Ectodermal cell (in vitro differentiated cells): Measurements from ENCODE around the gene SHC4.
"Not testable (repeated sequence)": the region's sequence is repeated elsewhere in the genome, so short reads cannot be mapped to it uniquely, and the experiment has no call there.

Experiments
- H3K27ac ChIP-seq: 2 replicates; pipeline ENCODE4 v1.7.0; 2013; ENCODE audit warnings: mild to moderate bottlenecking, low read depth, low read length; ENCODE audit not compliant: insufficient read depth, poor library complexity, severe bottlenecking
- H3K27me3 ChIP-seq: 2 replicates; pipeline ENCODE4 v1.7.0; 2013; ENCODE audit warnings: mild to moderate bottlenecking, low read length; ENCODE audit not compliant: insufficient read depth, control insufficient read depth, poor library complexity, severe bottlenecking
- H3K36me3 ChIP-seq: one replicate; pipeline ENCODE4 v1.7.0; 2013; ENCODE audit warnings: low read length; ENCODE audit not compliant: control insufficient read depth, insufficient read depth
- H3K4me1 ChIP-seq: one replicate; pipeline ENCODE4 v1.7.0; 2013; ENCODE audit warnings: low read length; ENCODE audit not compliant: control insufficient read depth, insufficient read depth
- H3K4me3 ChIP-seq: 2 replicates; pipeline ENCODE4 v1.7.0; 2013; ENCODE audit warnings: low read depth, low read length, control low read depth; ENCODE audit not compliant: insufficient read depth
- H3K9me3 ChIP-seq: 2 replicates; pipeline ENCODE4 v1.7.0; 2013; ENCODE audit warnings: mild to moderate bottlenecking, low read length, moderate library complexity; ENCODE audit not compliant: control insufficient read depth
- WGBS, 2 experiments: methylation state at CpG; one replicate each; pipeline ENCODE4 v1.1.7; 2013; ENCODE audit warnings: missing lambda C conversion rate in 2 of 2; 5-methylcytosine and 5-hydroxymethylcytosine counted together

The SHC4 gene

GRCh38 chr15:48928877-48929538 is 34.7 kb downstream of the SHC4 start:
- 94 to 97% methylated on average over 6 of the region's 6 CpGs for WGBS, 2 experiments
- Histone ChIP-seq H3K4me1 (no peaks in the 10 kb centered on the region), H3K9me3 (no peaks in the 10 kb centered on the region), H3K27ac (no peak overlapping the region), H3K36me3 (no peaks in the 10 kb centered on the region), H3K27me3 (no peaks in the 10 kb centered on the region), H3K4me3 (no peak overlapping the region)

GRCh38 chr15:48925714-48926223 is 38.0 kb downstream of the SHC4 start:
- Histone ChIP-seq H3K27ac (no peak overlapping the region), H3K4me3 (no peak overlapping the region)
- 81 to 84% methylated on average over 9 of the region's 9 CpGs for WGBS, 2 experiments

DNA sequence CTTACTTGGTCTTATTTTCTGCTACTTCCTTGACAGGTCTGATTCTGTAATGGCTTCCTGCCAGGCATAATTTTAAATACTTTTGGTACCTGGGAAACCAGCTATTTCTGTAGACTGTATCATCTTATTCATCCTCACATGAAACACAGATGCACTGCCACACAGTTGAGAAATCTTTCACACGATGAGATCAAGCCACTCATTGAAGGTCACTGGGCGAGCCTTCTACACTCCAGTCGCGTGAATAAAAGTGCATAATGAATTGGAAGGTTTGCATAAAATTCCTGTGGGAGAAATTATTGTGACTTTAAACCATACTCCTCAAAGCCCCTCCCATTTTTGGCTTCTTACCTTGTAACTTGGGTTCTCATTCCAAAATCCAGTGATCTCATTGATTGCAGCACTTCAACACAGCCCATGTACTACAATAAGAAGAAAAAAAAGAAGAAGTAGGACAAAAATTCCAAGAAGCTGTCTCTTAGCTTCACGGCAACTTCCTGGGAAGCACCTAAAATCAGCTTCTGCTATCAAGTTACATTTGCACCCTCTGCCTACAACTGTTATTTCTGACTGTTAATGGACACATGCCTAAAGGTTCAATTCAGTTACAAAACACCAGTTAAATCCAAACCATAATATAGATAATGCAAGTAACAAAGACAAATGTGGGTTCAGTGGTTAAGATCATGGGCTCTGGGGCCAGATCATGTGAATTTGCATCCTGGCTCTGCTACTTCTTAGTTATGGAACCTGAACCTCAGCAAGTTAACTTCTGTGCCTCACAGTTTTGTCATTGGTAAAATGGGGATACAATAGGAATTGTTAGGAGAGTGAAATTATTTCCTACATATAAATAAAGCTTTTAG is 39.0 kb downstream of the SHC4 start:
- Histone ChIP-seq H3K4me1 (no peaks in the 10 kb centered on the region), H3K9me3 (no peaks in the 10 kb centered on the region), H3K27me3 (no peaks in the 10 kb centered on the region), H3K27ac (no peak overlapping the region), H3K36me3 (no peaks in the 10 kb centered on the region), H3K4me3 (no peak overlapping the region)
- WGBS, 2 experiments: 92 to 94% methylated on average over 5 of the region's 5 CpGs

More at GRCh38 chr15:48925714-48926223, 38.0 kb downstream of the SHC4 start:
- no peaks in the 10 kb centered on the region for H3K9me3 ChIP-seq
- H3K27me3 ChIP-seq: no peaks in the 10 kb centered on the region
- no peaks in the 10 kb centered on the region for H3K4me1 ChIP-seq
- H3K36me3 ChIP-seq: no peaks in the 10 kb centered on the region

DNA sequence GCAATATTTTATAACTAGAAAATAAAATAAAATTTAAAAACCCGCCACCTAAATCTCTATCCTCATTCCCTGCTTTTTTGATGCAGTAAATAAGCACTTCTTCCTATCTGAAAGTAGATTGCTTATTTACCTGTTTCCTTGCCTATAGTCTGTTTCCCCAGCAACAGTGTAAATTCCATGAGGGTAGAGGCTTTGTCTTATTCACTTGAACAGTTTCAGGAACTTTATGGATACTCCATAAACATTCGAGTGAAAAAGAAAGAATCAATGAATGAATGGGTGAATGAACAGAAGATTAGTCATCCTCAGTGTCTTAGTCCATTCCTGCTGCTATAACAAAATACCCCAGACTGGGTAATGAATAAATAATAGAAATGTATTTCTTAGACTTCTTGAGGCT is 41.7 kb downstream of the SHC4 start:
- no peaks in the 10 kb centered on the region for H3K9me3 ChIP-seq
- no peaks in the 10 kb centered on the region for H3K27me3 ChIP-seq
- 100% methylated on average over 2 of the region's 2 CpGs for WGBS, 2 experiments
- no peak overlapping the region for H3K4me3 ChIP-seq
- H3K27ac ChIP-seq: no peak overlapping the region
- H3K4me1 ChIP-seq: no peaks in the 10 kb centered on the region
- no peaks in the 10 kb centered on the region for H3K36me3 ChIP-seq

DNA sequence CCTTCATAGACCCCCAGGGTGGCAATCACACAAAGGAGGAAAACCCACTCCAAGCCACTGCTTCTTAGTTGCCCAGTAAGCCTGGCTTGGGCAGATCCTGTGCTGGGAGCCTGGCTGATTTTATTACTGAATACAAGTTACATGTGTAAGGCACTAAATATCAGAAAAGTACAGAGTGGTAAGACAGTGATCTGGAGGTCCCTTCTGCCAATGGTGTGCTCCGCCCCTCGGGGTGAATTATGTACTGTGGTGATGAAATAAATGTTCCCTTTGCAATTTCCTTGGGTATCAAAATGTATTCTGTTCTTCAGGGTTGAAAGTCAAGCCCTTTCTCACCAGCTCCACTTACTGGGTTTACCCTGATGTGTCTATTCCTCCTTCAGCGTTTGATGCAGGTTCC is 47.0 kb downstream of the SHC4 start:
- H3K27ac ChIP-seq: no peak overlapping the region
- no peaks in the 10 kb centered on the region for H3K27me3 ChIP-seq
- no peaks in the 10 kb centered on the region for H3K36me3 ChIP-seq
- WGBS, 2 experiments: 90 to 98% methylated on average over 3 of the region's 3 CpGs
- H3K9me3 ChIP-seq: no peaks in the 10 kb centered on the region
- H3K4me1 ChIP-seq: no peaks in the 10 kb centered on the region
- no peak overlapping the region for H3K4me3 ChIP-seq

GRCh38 chr15:48915861-48916260 is 47.9 kb downstream of the SHC4 start:
- no peaks in the 10 kb centered on the region for H3K9me3 ChIP-seq
- 92 to 95% methylated on average over 3 of the region's 3 CpGs for WGBS, 2 experiments
- no peaks in the 10 kb centered on the region for H3K27me3 ChIP-seq
- no peaks in the 10 kb centered on the region for H3K4me1 ChIP-seq
- H3K36me3 ChIP-seq: no peaks in the 10 kb centered on the region
- H3K27ac ChIP-seq: no peak overlapping the region
- no peak overlapping the region for H3K4me3 ChIP-seq

GRCh38 chr15:48914717-48915116 is 49.0 kb downstream of the SHC4 start:
- no peaks in the 10 kb centered on the region for H3K4me1 ChIP-seq
- H3K36me3 ChIP-seq: no peaks in the 10 kb centered on the region
- no peak overlapping the region for H3K27ac ChIP-seq
- H3K27me3 ChIP-seq: no peaks in the 10 kb centered on the region
- H3K9me3 ChIP-seq: no peaks in the 10 kb centered on the region
- 97 to 98% methylated on average over 3 of the region's 3 CpGs for WGBS, 2 experiments
- H3K4me3 ChIP-seq: no peak overlapping the region

DNA sequence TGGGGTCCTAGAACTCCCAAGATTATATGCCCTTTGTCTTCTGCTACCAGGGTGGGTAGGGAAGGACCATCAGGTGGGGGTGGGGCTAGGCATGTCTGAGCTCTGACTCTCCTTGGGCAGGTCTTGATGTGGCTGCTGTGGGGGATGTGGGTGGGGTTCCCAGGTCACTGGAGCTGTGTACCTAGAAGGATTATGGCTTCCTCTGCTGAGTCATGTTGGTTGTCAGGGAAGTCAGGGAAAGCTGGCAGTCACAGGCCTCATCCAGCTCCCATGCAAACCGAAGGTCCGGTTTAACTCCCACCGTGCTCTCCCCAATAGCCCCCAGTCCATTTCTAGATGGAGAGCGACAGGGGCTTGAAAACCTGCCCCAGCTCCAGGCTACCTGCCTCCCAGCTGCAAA is 50.6 kb downstream of the SHC4 start:
- H3K27ac ChIP-seq: no peak overlapping the region
- H3K4me1 ChIP-seq: no peaks in the 10 kb centered on the region
- no peaks in the 10 kb centered on the region for H3K27me3 ChIP-seq
- H3K36me3 ChIP-seq: no peaks in the 10 kb centered on the region
- WGBS, 2 experiments: 97% methylated on average over 4 of the region's 4 CpGs
- H3K9me3 ChIP-seq: no peaks in the 10 kb centered on the region
- H3K4me3 ChIP-seq: no peak overlapping the region

GRCh38 chr15:48910554-48910953 is 53.2 kb downstream of the SHC4 start:
- not testable (repeated sequence) for H3K27me3 ChIP-seq, H3K4me3 ChIP-seq, H3K27ac ChIP-seq, H3K36me3 ChIP-seq, H3K4me1 ChIP-seq, H3K9me3 ChIP-seq
- 82 to 88% methylated on average over 2 of the region's 2 CpGs for WGBS, 2 experiments

DNA sequence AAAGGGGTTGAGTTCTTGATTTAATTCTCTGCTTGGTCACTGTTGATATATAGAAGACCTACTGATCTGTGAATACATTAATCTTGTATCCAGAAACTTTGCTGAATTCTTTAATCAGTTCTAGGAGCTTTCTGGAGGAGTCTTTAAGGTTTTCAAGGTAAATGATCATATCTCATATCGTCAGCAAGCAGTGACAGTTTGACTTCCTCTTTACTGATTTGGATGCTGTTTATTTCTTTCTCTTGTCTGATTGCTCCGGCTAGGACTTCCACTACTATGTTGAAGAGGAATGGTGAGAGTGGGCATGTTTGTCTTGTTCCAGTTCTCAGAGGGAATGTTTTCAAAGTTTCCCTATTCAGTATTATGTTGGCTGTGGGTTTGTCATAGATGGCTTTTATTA is 54.4 kb downstream of the SHC4 start:
- not testable (repeated sequence) for H3K9me3 ChIP-seq, H3K27ac ChIP-seq, H3K27me3 ChIP-seq, H3K4me1 ChIP-seq, H3K36me3 ChIP-seq, H3K4me3 ChIP-seq
- WGBS, 2 experiments: 88 to 93% methylated on average over 2 of the region's 2 CpGs
